GM18498 (cell line): ENCODE results near the gene EBLN1.
"Not testable (repeated sequence)": the region's sequence is repeated elsewhere in the genome, so short reads cannot be mapped to it uniquely, and the experiment has no call there.

ENCODE experiments used
- ATAC-seq: cut with Tn5 transposase; IDR thresholded peaks from one replicate; pipeline ENCODE4 v1.9.1; 2021; ENCODE audit warnings: mild to moderate bottlenecking, moderate library complexity; ENCODE audit not compliant: unreplicated experiment

EBLN1 gene

DNA sequence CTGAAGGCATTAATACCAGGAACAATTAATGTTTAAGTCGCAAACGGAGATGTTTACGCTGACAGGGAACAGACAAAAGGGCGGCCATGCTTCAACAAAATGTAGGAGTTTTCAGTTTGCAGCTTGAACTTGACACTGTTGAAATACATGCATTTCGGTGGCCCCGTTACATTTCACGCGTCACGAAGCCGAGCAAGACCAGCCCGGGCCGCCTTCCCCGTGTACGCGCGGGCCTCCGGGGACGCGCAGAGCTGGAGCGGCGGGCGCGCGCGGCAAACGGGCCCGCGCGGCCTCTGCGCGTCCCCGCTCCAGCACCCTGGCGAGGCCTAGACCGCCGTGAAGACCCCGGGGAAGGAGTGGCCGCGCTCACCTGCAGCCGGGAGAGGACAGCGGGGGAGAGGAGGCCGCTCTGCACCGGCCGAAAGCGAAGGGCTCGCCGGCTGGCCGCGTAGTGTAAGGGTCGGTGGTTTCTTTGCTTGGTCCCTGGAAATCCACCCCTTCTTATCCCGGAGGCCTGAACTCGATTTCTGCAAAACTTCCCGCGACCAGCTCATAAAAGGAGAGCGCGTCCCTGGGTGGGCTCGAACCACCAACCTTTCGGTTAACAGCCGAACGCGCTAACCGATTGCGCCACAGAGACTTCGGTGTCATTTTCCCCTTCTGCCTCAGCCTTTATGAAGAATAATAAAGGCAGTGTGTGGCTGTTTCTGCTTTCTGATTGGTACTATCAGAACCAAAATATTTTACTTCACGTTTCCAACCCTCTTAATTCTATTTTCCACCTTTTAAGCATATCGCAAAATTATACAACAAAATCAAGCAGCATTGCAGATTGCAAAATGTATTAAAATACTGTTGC lies 11.4 kb upstream of the EBLN1 start:
- ATAC-seq, result peak; percentile 79

DNA sequence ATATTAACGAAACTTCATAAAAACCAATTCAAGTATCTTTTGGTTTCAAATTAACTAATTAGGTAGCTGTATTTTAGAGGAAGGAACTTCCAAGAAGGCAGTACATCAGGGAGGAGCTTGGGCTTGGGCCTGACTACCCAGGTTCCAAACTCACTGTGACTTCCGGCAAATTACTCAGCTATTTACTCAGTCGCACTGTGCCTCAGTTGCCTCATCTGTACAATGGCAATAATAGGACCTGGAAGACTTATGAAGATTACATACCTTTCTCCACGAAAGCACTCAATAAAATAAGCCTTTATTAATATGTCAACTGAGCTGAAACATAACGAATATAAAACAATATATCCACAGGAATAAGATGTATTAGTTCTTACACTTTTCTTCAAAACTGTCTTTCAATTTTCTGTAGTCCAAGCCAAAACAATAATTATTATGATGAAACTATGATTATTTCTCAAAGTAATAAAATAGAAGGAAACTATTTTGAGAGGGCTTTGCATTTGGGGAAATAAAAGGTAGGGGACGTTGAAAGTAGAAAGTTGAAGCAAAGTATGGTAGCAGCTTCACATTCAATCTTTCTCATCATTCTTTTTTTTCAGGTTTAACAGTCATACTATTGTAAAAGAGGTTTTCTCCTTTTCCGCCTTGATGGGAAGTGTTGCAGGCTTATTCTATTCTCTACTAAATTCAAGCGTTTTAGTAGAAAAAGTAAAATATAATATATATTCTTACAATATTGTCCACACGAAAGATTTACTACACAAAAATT lies 10.5 kb upstream of the EBLN1 start:
- ATAC-seq, result no peak

GRCh38 chr10:22226599-22226998 lies 8.8 kb upstream of the EBLN1 start:
- no peak for ATAC-seq

DNA sequence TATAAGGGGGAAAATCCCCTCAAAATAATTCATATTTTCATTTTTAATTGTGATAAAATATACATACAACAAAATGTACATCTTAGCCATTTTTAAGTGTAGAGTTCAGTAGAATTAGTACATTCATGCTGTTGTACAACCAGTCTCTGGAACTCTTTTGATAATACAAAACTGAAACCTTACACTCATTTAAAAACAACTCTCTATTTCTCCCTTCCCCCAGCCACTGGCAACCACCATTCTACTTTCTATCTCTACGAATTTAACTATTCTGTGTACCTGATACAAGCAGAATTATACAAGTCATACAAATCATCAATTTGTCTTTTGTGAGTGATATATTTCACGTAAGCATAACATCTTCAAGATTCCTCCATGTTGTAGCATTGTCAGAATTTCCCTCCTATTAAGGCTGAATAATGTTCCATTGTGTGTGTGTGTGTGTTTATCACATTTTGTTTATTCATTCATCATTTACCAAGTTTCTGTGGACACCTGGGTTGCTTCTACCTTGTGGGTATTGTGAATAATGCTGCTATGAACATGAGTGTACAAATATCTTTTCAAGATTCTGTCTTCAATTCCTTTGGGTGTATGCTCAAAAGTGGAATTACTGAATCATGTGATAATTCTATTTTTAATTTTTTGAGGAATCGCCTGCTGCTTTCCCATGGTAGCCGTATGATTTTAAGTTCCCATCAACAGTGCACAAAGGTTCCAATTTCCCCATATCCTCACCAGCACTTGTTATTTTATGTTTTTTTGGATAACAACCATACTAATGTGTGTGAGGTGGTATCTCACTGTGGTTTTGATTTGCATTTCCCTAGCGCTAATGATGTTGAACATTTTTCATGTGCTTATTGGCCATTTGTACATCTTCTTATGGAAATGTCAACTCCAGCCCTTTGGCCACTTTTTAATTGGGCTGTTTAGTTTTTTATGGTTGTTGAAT lies 4.7 kb upstream of the EBLN1 start:
- ATAC-seq, result peak; percentile 84

GRCh38 chr10:22219308-22219707 lies 1.5 kb upstream of the EBLN1 start:
- ATAC-seq, result no peak

GRCh38 chr10:22218448-22218847 lies 633 bp upstream of the EBLN1 start:
- ATAC-seq, result no peak

DNA sequence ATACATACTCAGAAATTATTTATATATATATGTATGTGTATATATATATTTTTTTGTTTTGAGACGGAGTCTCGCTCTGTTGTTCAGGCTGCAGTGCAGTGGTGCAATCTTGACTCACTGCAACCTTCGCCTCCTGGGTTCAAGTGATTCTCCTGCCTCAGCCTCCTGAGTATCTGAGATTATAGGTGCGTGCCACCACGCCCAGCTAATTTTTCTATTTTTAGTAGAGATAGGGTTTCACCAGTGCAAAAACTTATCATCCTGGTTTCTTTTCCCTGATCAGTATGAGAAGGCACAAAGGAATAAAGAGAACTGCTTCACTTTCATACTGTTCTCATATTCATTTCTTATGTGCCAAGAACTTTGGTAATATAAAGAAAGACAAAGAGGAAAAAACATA lies 731 bp downstream of the EBLN1 start:
- not testable (repeated sequence) for ATAC-seq

- no peak for ATAC-seq
Measured at GRCh38 chr10:22210267-22210666, 7.5 kb downstream of the EBLN1 start.

DNA sequence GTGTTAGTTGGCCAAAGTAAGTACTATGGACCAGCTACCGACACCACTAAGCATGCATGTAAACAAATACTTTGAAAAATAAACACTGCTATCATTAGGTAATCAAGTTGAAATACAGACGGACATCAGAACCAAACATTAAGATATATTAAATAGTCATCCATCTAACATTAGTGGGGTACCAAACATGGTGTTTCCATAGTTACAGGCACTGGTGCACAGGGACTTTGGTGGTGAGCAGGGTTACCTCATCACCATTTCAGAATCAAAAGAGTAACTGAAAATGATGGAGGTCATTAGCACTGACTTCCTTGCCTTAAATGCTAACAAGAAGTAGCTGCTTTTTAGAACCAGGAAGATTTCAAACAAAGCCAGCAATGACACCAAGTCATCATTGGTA lies 23.9 kb downstream of the EBLN1 start:
- ATAC-seq, result no peak

- no peak for ATAC-seq
Measured at GRCh38 chr10:22185586-22185985, 32.2 kb downstream of the EBLN1 start.

DNA sequence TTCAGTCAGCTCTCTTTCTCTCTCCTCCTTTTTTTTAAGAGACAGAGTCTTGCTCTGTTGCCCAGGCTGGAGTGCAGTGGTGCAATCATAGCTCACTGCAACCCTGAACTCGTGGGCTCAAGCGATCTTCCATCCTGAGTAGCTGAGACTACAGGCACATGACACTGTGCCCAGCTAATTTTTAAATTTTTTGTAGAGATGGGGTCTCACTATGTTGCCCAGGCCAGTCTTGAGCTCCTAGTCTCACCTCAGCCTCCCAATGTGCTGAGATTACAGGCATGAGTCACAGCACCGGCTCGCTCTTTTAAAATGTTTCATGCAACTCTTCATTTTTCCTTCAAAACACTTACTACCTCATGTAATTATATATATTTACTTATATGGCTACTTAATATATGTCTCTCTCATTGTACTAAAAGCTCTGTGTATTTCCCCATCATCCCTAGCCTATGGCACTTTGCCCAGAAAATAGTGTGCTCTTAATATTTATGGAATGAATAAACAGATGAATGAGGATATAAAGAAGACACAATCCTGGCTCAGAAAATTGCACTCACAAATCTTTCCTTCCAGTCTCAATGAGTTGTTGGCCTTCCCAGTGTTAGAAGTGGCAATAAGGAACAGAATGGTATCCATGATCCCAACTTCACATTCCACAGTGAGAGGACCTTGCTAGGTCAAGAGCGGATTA lies 33.9 kb downstream of the EBLN1 start:
- no peak for ATAC-seq

GRCh38 chr10:22180724-22181123 lies 37.1 kb downstream of the EBLN1 start:
- no peak for ATAC-seq

DNA sequence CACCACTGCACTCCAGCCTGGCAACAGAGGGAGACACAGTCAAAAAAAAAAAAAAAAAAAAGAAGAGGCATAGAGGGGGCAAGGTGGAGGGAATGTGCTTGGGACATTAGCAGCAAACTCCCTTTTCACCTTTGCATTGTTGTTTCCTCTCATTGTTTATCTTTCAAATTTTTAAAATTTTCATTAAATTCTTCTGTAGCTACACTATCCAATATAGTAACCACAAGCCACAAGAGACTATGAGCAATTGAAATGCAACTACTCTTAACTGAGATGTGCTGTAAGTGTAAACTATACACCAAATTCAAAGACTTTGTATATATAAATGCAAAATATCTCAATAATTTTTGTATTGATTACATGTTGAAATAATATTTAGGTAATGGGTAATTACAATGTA lies 43.4 kb downstream of the EBLN1 start:
- ATAC-seq, result no peak

DNA sequence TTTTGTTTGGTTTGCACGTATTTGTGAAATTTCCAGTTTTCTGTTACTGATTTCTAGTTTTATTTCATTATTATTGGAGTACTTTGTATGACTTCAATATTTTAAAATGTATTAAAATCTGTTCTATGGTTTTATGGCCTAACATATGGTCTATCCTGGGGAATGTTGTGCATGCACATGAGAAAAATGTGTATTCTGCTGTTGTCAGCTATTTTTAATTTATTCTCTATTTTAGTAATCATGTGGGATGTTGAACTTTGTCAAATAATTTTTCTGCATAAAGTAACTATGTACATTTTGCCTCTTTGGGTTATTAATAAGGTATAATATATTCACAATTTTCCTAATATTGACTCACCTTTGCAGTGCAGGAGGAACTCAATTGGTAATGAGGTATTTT lies 46.7 kb downstream of the EBLN1 start:
- no peak for ATAC-seq

- ATAC-seq, result no peak
Measured at GRCh38 chr10:22170582-22170981, 47.2 kb downstream of the EBLN1 start.

DNA sequence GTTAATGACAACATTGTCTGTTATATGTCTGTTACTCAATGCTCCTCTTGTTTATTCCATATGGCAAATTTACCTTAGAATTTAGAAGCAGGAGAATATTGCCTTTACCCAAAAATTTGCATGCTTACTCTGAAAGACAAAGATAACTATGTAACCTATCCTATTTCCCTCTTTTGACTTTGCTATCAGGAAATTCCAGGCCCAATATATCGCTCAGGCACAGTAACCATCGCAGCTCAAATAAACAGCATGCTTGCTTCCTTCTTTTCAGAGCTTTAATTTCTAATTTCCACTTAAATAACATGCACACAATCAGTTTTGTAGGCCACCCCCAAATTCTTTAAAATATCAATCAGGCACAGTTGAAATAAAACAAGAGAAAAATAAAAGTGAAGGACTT lies 57.8 kb downstream of the EBLN1 start:
- ATAC-seq, result no peak

DNA sequence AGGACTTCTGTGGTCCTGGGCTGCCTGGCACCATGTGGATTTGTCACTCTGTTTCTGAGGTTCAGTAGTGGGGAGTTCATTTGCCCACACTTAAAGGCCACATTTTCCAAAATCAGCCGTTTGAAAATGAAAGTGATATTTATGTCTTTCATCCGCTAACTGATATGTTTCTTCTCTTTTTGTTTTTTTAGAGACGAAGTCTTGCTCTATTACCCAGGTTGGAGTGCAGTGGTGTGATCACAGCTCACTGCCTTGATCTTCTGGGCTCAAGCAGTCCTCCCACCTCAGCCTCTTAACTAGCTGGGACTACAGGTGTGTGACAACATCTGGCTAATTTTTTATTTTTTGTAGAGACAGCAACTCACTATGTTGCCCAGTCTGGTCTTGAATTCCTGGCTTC lies 58.6 kb downstream of the EBLN1 start:
- no peak for ATAC-seq
